ENCODE measurements around the gene MIA. TPM values are rescaled to one million over a fixed set of nuclear protein-coding genes. Genes with fewer than 3 reads are reported as not detected.

The MIA gene
- polyA plus RNA-seq, 1 donor from 2014 or later = 1.8 TPM

DNA sequence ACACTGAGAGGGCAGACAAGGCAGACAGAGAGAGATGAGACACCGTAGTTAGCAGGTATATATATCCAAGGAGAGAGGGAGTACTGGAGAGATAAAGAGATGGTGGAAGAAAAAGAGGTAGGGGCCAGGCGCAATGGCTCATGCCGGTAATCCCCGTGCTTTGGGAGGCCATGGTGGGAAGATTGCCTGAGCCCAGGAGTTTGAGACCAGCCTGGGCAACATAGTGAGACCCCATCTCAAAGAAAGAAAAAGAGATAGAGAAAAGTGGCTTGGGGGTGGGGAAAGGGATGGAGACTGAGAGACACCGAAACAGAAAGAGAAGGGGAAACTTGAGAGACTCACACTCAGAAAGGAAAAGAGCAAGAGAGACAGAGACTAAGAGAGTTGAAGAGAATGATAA is 5.3 kb downstream of the MIA start:
- no peaks in the 10 kb centered on the region for H3K36me3 ChIP-seq (ENCODE audit: insufficient read depth, low read length)
- H3K79me2 ChIP-seq (replicated peaks; ENCODE audit: insufficient read depth, low read length) = no peaks in the 10 kb centered on the region
- no peak overlapping the region for H3K27ac ChIP-seq (ENCODE audit: low read length)
- H3K9me2 ChIP-seq (ENCODE audit: insufficient read depth, low read length) = no peaks in the 10 kb centered on the region
- H3K9me3 ChIP-seq (ENCODE audit: low read length) = no peaks in the 10 kb centered on the region
- TF ChIP-seq MXI1 (conservative IDR thresholded peaks at IDR 0.05; ENCODE audit: poor library complexity, severe bottlenecking) (no peak), TAF1 (IDR thresholded peaks at IDR 0.05; ENCODE audit: low read depth) (no peak), SMC3 (conservative IDR thresholded peaks at IDR 0.05; ENCODE audit: poor library complexity) (no peak), EZH2 (IDR thresholded peaks at IDR 0.05; ENCODE audit: borderline replicate concordance, insufficient read depth, low read length, poor library complexity, severe bottlenecking) (no peak), CTCF (IDR thresholded peaks at IDR 0.05; ENCODE audit: poor library complexity, severe bottlenecking) (no peak), EP300 (conservative IDR thresholded peaks at IDR 0.05; ENCODE audit: poor library complexity, severe bottlenecking) (no peak), POLR2AphosphoS5 (IDR thresholded peaks at IDR 0.05) (no peak), RAD21 (conservative IDR thresholded peaks at IDR 0.05) (no peak)
- TF ChIP-seq, protein P1, sequence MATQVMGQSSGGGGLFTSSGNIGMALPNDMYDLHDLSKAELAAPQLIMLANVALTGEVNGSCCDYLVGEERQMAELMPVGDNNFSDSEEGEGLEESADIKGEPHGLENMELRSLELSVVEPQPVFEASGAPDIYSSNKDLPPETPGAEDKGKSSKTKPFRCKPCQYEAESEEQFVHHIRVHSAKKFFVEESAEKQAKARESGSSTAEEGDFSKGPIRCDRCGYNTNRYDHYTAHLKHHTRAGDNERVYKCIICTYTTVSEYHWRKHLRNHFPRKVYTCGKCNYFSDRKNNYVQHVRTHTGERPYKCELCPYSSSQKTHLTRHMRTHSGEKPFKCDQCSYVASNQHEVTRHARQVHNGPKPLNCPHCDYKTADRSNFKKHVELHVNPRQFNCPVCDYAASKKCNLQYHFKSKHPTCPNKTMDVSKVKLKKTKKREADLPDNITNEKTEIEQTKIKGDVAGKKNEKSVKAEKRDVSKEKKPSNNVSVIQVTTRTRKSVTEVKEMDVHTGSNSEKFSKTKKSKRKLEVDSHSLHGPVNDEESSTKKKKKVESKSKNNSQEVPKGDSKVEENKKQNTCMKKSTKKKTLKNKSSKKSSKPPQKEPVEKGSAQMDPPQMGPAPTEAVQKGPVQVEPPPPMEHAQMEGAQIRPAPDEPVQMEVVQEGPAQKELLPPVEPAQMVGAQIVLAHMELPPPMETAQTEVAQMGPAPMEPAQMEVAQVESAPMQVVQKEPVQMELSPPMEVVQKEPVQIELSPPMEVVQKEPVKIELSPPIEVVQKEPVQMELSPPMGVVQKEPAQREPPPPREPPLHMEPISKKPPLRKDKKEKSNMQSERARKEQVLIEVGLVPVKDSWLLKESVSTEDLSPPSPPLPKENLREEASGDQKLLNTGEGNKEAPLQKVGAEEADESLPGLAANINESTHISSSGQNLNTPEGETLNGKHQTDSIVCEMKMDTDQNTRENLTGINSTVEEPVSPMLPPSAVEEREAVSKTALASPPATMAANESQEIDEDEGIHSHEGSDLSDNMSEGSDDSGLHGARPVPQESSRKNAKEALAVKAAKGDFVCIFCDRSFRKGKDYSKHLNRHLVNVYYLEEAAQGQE (IDR thresholded peaks at IDR 0.05; ENCODE audit: borderline replicate concordance) = no peak
- no peak overlapping the region for H3K4me3 ChIP-seq (ENCODE audit: low read length)
- no peak overlapping the region for H3K4me2 ChIP-seq (ENCODE audit: low read length)
- H2AFZ ChIP-seq (ENCODE audit: low read depth, low read length) = no peak overlapping the region
- H3K9ac ChIP-seq (ENCODE audit: low read length) = no peak overlapping the region
- H3K27me3 ChIP-seq (ENCODE audit: insufficient read depth, low read depth, low read length) = no peaks in the 10 kb centered on the region
- peaks cover 4% of the 10 kb centered on the region for H3F3A ChIP-seq (ENCODE audit: insufficient read depth, low read length, poor library complexity, severe bottlenecking)
- H4K20me1 ChIP-seq (ENCODE audit: insufficient read depth) = no peaks in the 10 kb centered on the region

DNA sequence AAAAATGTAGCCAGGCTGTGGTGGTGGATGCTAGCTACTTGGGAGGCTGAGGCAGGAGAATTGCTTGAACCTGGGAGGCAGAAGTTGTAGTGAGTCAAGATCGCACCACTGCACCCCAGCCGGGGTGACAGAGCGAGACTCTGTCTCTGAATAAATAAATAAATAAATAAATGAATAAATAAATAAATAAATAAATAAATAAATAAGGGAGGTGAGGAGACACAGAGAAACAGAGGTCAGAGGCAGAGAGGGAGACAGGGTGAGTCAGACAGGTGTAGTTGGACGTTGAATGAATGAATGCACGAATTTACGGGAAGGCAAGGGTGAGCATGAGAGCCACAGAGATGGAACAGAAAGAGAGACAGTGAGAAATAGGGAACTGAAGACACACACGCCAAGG is 5.8 kb downstream of the MIA start:
- Histone ChIP-seq H2AFZ (ENCODE audit: low read depth, low read length) (no peak overlapping the region), H3K36me3 (ENCODE audit: insufficient read depth, low read length) (no peaks in the 10 kb centered on the region), H3K4me2 (ENCODE audit: low read length) (no peak overlapping the region), H3K27me3 (ENCODE audit: insufficient read depth, low read depth, low read length) (no peaks in the 10 kb centered on the region), H3K27ac (ENCODE audit: low read length) (no peak overlapping the region), H4K20me1 (ENCODE audit: insufficient read depth) (no peaks in the 10 kb centered on the region), H3K4me3 (ENCODE audit: low read length) (no peak overlapping the region), H3K9me2 (ENCODE audit: insufficient read depth, low read length) (no peaks in the 10 kb centered on the region), H3K9me3 (ENCODE audit: low read length) (no peaks in the 10 kb centered on the region), H3F3A (ENCODE audit: insufficient read depth, low read length, poor library complexity, severe bottlenecking) (peaks cover 4% of the 10 kb centered on the region), H3K9ac (ENCODE audit: low read length) (no peak overlapping the region), H3K79me2 (replicated peaks; ENCODE audit: insufficient read depth, low read length) (no peaks in the 10 kb centered on the region)
- no peak for TF ChIP-seq POLR2AphosphoS5 (IDR thresholded peaks at IDR 0.05)
- TF ChIP-seq, protein P1 (IDR thresholded peaks at IDR 0.05; ENCODE audit: borderline replicate concordance) = no peak
